Stimulated activated CD4-positive, alpha-beta T cell treated with anti-CD3 and anti-CD28 coated beads, Interleukin-12 subunit alpha, Interleukin-12 subunit beta, amount 100 ng/mL, for 48 hours (primary cell): ENCODE data around the gene MGST3.
"Not testable (repeated sequence)": the region's sequence is repeated elsewhere in the genome, so short reads cannot be mapped to it uniquely, and the experiment has no call there.

Experiments
- DNase-seq, 3 donors: peaks; one replicate each; pipeline ENCODE4 v3.0.0-alpha.2; 2020; ENCODE audit warnings: low read depth in 2 of 3, low spot score in 1 of 3

MGST3 gene

GRCh38 chr1:165648919-165649572 lies 18.0 kb downstream of the MGST3 start:
- no peak for DNase-seq

GRCh38 chr1:165650981-165651625 lies 20.1 kb downstream of the MGST3 start:
- DNase-seq: no peak

GRCh38 chr1:165658766-165659580 lies 27.9 kb downstream of the MGST3 start:
- DNase-seq: not testable (repeated sequence)

- DNase-seq: no peak
Measured at GRCh38 chr1:165659581-165659895, 28.5 kb downstream of the MGST3 start.

GRCh38 chr1:165661703-165662102 lies 30.7 kb downstream of the MGST3 start:
- no peak for DNase-seq

GRCh38 chr1:165662186-165662585 lies 31.2 kb downstream of the MGST3 start:
- DNase-seq: no peak

GRCh38 chr1:165666152-165666825 lies 35.3 kb downstream of the MGST3 start:
- DNase-seq: no peak

GRCh38 chr1:165668184-165668583 lies 37.1 kb downstream of the MGST3 start:
- DNase-seq: no peak

GRCh38 chr1:165671526-165671925 lies 40.5 kb downstream of the MGST3 start:
- no peak for DNase-seq

GRCh38 chr1:165674599-165674998 lies 43.6 kb downstream of the MGST3 start:
- DNase-seq: no peak

- DNase-seq: no peak
Measured at GRCh38 chr1:165675794-165676193, 44.8 kb downstream of the MGST3 start.

- no peak for DNase-seq
Measured at GRCh38 chr1:165678509-165678908, 47.5 kb downstream of the MGST3 start.

- DNase-seq: no peak
Measured at GRCh38 chr1:165679282-165680036, 48.4 kb downstream of the MGST3 start.

GRCh38 chr1:165680303-165680702 lies 49.3 kb downstream of the MGST3 start:
- DNase-seq: no peak

- DNase-seq: not testable (repeated sequence)
Measured at GRCh38 chr1:165680773-165681172, 49.7 kb downstream of the MGST3 start.

- DNase-seq: no peak
Measured at GRCh38 chr1:165683848-165684485, 52.9 kb downstream of the MGST3 start.

GRCh38 chr1:165686121-165686970 lies 55.3 kb downstream of the MGST3 start:
- DNase-seq: no peak

- DNase-seq: no peak
Measured at GRCh38 chr1:165686971-165687433, 56.0 kb downstream of the MGST3 start.

GRCh38 chr1:165688046-165688445 lies 57.0 kb downstream of the MGST3 start:
- DNase-seq: no peak
